ENCODE results near the gene CHD5.

The CHD5 gene

GRCh38 chr1:6162773-6163172 lies 17.3 kb downstream of the CHD5 start:
- no peak overlapping the region for H3K4me3 ChIP-seq (ENCODE audit: low read depth, low read length)
- peak; percentile 23; the same call in 1 of the 2 replicates for TF ChIP-seq CTCF (IDR thresholded peaks at IDR 0.05; ENCODE audit: borderline replicate concordance, insufficient read depth, low read depth, low read length)

GRCh38 chr1:6162341-6162740 lies 17.8 kb downstream of the CHD5 start:
- TF ChIP-seq CTCF (IDR thresholded peaks at IDR 0.05; ENCODE audit: borderline replicate concordance, insufficient read depth, low read depth, low read length) = no peak
- no peak overlapping the region for H3K4me3 ChIP-seq (ENCODE audit: low read depth, low read length)

GRCh38 chr1:6158181-6158580 lies 21.9 kb downstream of the CHD5 start:
- H3K4me3 ChIP-seq (ENCODE audit: low read depth, low read length) = no peak overlapping the region
- TF ChIP-seq CTCF (IDR thresholded peaks at IDR 0.05; ENCODE audit: borderline replicate concordance, insufficient read depth, low read depth, low read length) = no peak

GRCh38 chr1:6157528-6158174 lies 22.5 kb downstream of the CHD5 start:
- TF ChIP-seq CTCF (IDR thresholded peaks at IDR 0.05; ENCODE audit: borderline replicate concordance, insufficient read depth, low read depth, low read length) = no peak
- no peak overlapping the region for H3K4me3 ChIP-seq (ENCODE audit: low read depth, low read length)

GRCh38 chr1:6157132-6157527 lies 23.0 kb downstream of the CHD5 start:
- no peak overlapping the region for H3K4me3 ChIP-seq (ENCODE audit: low read depth, low read length)
- no peak for TF ChIP-seq CTCF (IDR thresholded peaks at IDR 0.05; ENCODE audit: borderline replicate concordance, insufficient read depth, low read depth, low read length)

- no peak for TF ChIP-seq CTCF (IDR thresholded peaks at IDR 0.05; ENCODE audit: borderline replicate concordance, insufficient read depth, low read depth, low read length)
These were observed 25.4 kb downstream of the CHD5 start for GRCh38 chr1:6154525-6155319.

GRCh38 chr1:6152882-6153281 lies 27.2 kb downstream of the CHD5 start:
- no peak for TF ChIP-seq CTCF (IDR thresholded peaks at IDR 0.05; ENCODE audit: borderline replicate concordance, insufficient read depth, low read depth, low read length)
- H3K4me3 ChIP-seq (ENCODE audit: low read depth, low read length) = no peak overlapping the region

More at GRCh38 chr1:6154525-6155319, 25.4 kb downstream of the CHD5 start:
- no peak overlapping the region for H3K4me3 ChIP-seq (ENCODE audit: low read depth, low read length)

All from GM12875 (cell line).